Measurements from ENCODE around the gene SRSF9. TPM values are rescaled to one million over a fixed set of nuclear protein-coding genes. Genes with fewer than 3 reads are reported as not detected.

The SRSF9 gene, protein sequence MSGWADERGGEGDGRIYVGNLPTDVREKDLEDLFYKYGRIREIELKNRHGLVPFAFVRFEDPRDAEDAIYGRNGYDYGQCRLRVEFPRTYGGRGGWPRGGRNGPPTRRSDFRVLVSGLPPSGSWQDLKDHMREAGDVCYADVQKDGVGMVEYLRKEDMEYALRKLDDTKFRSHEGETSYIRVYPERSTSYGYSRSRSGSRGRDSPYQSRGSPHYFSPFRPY
- total RNA-seq: 218 and 289 TPM in 2 replicates

DNA sequence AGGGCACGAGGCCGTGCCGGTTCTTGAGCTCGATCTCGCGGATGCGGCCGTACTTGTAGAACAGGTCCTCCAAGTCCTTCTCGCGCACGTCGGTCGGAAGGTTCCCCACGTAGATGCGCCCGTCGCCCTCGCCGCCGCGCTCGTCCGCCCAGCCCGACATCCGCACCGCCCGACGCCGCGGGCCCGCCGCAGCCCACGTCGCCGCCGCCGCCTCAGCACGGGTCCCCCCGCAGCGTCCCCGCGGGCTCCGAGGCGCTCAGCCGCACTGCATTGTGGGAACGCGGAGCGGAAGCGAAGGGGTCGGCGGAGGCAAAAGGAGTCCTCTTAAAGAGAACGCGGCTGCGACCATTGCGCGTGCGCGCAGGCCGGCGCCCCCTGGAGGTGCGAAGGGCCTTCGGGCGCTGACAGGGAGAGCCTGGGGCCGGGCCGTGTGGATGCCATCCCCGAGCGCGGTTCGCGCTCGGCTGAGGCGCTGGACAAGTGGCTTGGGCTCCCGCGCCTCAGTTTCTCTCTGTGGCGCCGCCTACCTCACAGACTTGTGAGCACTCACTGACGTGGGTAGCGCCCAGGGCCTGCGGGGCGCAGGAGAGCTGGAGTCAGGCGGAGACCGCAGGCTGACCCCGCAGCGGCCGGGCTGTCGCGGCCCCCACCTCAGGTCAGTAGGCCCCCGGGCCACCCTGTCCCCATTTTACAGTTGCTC is at the start of gene SRSF9:
TSS of gene SRSF9 (minus strand) at position 299 of the 700 bp plus-strand sequence. CDS start at position 160, 139 bp downstream.

DNA sequence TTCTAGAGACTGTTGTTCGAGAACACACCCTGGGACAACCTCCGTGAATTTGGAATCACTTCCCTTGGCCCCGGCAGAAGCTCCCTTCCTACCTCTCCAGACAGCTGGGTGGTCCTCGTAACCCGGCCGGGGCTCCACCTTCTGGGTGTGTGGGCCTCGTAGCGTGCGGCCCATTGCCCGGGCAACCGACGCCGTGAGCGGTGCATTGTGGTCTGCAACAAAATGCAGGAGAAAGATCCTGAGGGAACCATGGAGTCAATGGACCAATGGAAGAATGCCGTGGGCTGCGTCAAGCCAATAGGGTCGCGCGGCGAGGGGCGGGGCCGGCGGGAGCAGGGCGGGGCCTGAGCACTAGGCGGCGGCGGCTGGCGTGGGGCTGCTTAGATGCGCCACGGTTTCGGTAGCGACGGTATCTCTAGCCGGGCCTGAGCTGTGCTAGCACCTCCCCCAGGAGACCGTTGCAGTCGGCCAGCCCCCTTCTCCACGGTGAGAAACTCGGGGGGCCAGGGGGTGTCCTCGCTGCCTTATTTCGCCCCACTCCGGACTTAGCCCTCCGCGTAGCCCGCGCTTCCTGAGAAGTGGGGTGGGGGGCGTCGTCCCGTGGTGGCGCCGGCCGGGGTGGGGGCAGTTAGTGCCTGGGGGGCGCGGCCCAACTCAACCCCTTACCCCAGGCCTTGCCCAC is 26.3 kb upstream of the SRSF9 start, which contains the start of gene DYNLL1:
TSS of gene DYNLL1 (plus strand) at position 383 of the 682 bp plus-strand sequence. CDS start 309 bp downstream, outside the sequence.

DNA sequence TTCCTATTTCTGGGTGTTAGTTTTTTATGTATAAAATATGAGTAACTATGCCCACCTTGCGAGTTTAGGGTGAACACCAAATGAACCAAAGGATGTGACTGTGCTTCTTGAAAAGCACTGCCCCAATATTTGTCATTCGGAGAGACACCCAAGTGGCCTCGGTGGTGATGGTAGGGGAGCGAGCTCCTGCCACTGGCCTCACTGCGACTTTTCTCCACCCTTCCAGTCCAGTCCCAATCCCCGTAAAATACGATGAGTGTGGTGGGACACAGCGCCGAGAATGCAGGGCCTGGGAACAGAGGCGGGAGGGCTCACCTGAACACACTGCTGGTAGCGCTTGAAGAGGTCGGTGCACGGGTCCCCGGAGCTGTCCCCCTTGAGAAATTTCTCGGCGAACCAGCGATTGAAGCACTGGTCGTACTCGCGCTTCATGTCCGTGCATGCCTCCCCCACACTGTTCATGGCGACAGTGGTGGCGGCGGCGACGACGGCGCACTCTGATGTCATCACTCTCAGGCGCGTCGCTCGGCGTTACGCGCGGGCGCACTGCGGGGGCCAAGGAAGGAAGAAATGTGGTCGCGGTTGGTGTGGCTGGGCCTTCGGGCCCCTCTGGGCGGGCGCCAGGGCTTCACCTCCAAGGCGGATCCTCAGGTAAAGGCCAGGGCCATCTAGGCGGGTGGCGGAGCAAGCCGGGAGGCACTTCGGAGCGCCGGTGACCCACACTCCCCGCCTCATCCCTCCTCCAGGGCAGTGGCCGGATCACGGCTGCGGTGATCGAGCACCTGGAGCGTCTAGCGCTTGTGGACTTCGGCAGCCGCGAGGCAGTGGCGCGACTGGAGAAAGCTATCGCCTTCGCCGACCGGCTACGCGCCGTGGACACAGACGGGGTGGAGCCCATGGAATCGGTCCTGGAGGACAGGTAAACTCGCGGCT is 23.4 kb downstream of the SRSF9 start, which contains the start of the genes GATC and TRIAP1:
TSS of gene GATC (plus strand) at position 534 of the 933 bp plus-strand sequence. CDS start at position 571, 37 bp downstream.
TSS of gene TRIAP1 (minus strand) at position 474 of the 933 bp plus-strand sequence. CDS start at position 462, 12 bp downstream.

DNA sequence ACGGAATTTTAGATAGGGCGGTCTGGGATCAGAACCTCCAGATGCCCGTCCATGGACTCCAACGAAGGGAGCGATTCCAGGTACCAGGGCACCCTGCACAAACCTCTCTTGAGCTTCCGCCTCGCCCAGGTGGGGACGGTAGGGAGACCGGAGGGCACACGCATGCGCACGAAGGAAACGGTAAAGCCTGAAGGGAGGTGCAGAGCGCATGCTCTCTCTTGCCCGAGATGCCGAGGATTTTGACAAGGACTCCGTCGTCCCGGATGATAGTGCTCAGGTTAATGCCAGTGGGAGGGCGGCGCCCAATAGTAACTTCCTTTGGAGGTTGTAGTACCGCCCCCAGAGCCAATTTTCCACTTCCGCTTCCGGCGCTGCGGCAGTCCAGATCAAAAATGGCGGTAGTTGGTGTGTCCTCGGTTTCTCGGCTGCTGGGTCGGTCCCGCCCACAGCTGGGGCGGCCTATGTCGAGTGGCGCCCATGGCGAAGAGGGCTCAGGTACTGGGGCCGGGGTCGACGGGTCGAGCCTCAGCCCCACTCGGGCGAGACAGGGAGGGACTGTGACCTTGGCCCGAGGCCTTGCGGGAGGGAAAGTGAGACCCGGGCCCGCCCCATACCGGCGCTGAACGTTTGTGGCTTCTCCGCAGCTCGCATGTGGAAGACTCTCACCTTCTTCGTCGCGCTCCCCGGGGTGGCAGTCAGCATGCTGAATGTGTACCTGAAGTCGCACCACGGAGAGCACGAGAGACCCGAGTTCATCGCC is 31.6 kb downstream of the SRSF9 start, which contains the start of gene COX6A1:
TSS of gene COX6A1 (plus strand) at position 379 of the 760 bp plus-strand sequence. CDS start at position 393, 14 bp downstream.

Other genes starting within 250 kb of the SRSF9 start
- gene PXN, start 204.0 kb downstream of the SRSF9 start, total RNA-seq: 35.2 and 77.0 TPM in 2 replicates
- under 0.01 TPM in 1 of 2 replicates, not detected in the other for gene RNU4-2, start 177.8 kb downstream of the SRSF9 start, total RNA-seq
- gene RNU4-1, start 176.5 kb downstream of the SRSF9 start, total RNA-seq: under 0.01 TPM in 1 of 2 replicates, not detected in the other
- gene SIRT4, start 167.4 kb downstream of the SRSF9 start, total RNA-seq: 0.68 and 1.1 TPM in 2 replicates
- gene PLA2G1B, start 142.0 kb downstream of the SRSF9 start, total RNA-seq: not detected in 2 replicates
- not detected in 2 replicates for gene MSI1, start 100.6 kb downstream of the SRSF9 start, total RNA-seq
- 381 and 699 TPM in 2 replicates for gene COX6A1, start 31.6 kb downstream of the SRSF9 start, total RNA-seq
- 27.8 and 70.1 TPM in 2 replicates for gene TRIAP1, start 23.4 kb downstream of the SRSF9 start, total RNA-seq
- gene GATC, start 23.3 kb downstream of the SRSF9 start, total RNA-seq: 22.2 and 22.4 TPM in 2 replicates
- 281 and 342 TPM in 2 replicates for gene DYNLL1, start 26.4 kb upstream of the SRSF9 start, total RNA-seq
- gene COQ5, start 59.4 kb upstream of the SRSF9 start, total RNA-seq: 41.3 and 42.4 TPM in 2 replicates
- gene RNF10, start 64.6 kb upstream of the SRSF9 start, total RNA-seq: 160 and 314 TPM in 2 replicates
- gene POP5, start 111.7 kb upstream of the SRSF9 start, total RNA-seq: 30.3 and 44.8 TPM in 2 replicates
- under 0.01 TPM in 1 of 2 replicates, not detected in the other for gene CABP1, start 170.9 kb upstream of the SRSF9 start, total RNA-seq
- 83.6 and 108 TPM in 2 replicates for gene MLEC, start 217.4 kb upstream of the SRSF9 start, total RNA-seq
- gene UNC119B, start 240.7 kb upstream of the SRSF9 start, total RNA-seq: 22.2 and 29.9 TPM in 2 replicates